ENCODE results near the gene CHMP2B.

DNA sequence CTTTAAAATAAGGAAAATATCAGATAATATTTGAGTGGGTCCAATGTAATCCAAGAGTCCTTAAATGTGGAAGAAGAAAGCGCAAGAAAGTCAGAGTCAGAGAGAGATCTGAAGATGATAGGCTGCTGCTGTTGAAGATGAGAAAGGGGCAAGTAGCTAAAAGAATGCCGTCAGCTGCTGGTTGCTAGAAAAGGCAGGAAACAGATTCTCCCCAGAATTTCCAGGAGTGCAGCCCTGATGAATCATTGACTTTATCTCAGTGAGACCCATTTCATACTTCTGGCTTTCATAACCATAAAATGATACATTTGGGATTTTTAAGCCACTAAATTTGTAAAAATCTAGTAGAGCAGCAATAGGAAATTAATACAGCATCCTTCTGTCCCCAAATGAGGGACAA is 7.5 kb upstream of the CHMP2B start:
- TF ChIP-seq, protein P1, sequence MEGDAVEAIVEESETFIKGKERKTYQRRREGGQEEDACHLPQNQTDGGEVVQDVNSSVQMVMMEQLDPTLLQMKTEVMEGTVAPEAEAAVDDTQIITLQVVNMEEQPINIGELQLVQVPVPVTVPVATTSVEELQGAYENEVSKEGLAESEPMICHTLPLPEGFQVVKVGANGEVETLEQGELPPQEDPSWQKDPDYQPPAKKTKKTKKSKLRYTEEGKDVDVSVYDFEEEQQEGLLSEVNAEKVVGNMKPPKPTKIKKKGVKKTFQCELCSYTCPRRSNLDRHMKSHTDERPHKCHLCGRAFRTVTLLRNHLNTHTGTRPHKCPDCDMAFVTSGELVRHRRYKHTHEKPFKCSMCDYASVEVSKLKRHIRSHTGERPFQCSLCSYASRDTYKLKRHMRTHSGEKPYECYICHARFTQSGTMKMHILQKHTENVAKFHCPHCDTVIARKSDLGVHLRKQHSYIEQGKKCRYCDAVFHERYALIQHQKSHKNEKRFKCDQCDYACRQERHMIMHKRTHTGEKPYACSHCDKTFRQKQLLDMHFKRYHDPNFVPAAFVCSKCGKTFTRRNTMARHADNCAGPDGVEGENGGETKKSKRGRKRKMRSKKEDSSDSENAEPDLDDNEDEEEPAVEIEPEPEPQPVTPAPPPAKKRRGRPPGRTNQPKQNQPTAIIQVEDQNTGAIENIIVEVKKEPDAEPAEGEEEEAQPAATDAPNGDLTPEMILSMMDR (conservative IDR thresholded peaks at IDR 0.05) = no peak
- no peak for TF ChIP-seq ZFX (IDR thresholded peaks at IDR 0.05)
